ENCODE measurements around the gene DYNC2H1.

Gene DYNC2H1

GRCh38 chr11:103281301-103281700, 172.1 kb downstream of the DYNC2H1 start:
- no peak for DNase-seq

GRCh38 chr11:103284260-103284659, 175.0 kb downstream of the DYNC2H1 start:
- no peak for DNase-seq

- DNase-seq, result no peak
Observed at GRCh38 chr11:103294516-103294915, 185.3 kb downstream of the DYNC2H1 start.

GRCh38 chr11:103295704-103296103, 186.5 kb downstream of the DYNC2H1 start:
- DNase-seq, result no peak

- no peak for DNase-seq
Observed at GRCh38 chr11:103297900-103298299, 188.7 kb downstream of the DYNC2H1 start.

GRCh38 chr11:103315248-103315647, 206.0 kb downstream of the DYNC2H1 start:
- no peak for DNase-seq

- no peak for DNase-seq
Observed at GRCh38 chr11:103317118-103317517, 207.9 kb downstream of the DYNC2H1 start.

- no peak for DNase-seq
Observed at GRCh38 chr11:103322821-103323220, 213.6 kb downstream of the DYNC2H1 start.

- DNase-seq, result no peak
Observed at GRCh38 chr11:103325686-103326069, 216.5 kb downstream of the DYNC2H1 start.

GRCh38 chr11:103326070-103326794, 217.0 kb downstream of the DYNC2H1 start:
- no peak for DNase-seq

GRCh38 chr11:103327721-103328120, 218.5 kb downstream of the DYNC2H1 start:
- DNase-seq, result no peak

- no peak for DNase-seq
Observed at GRCh38 chr11:103332409-103332808, 223.2 kb downstream of the DYNC2H1 start.

- no peak for DNase-seq
Observed at GRCh38 chr11:103338621-103339484, 229.6 kb downstream of the DYNC2H1 start.

- no peak for DNase-seq
Observed at GRCh38 chr11:103339485-103339857, 230.2 kb downstream of the DYNC2H1 start.

- no peak for DNase-seq
Observed at GRCh38 chr11:103340956-103341355, 231.7 kb downstream of the DYNC2H1 start.

- no peak for DNase-seq
Observed at GRCh38 chr11:103344886-103345285, 235.7 kb downstream of the DYNC2H1 start.

- no peak for DNase-seq
Observed at GRCh38 chr11:103349595-103349994, 240.4 kb downstream of the DYNC2H1 start.

- no peak for DNase-seq
Observed at GRCh38 chr11:103354656-103355055, 245.4 kb downstream of the DYNC2H1 start.

GRCh38 chr11:103358251-103358650, 249.0 kb downstream of the DYNC2H1 start:
- DNase-seq, result no peak

GRCh38 chr11:103359216-103359615, 250.0 kb downstream of the DYNC2H1 start:
- no peak for DNase-seq

- DNase-seq, result no peak
Observed at GRCh38 chr11:103364687-103365086, 255.5 kb downstream of the DYNC2H1 start.

- no peak for DNase-seq
Observed at GRCh38 chr11:103367650-103368049, 258.4 kb downstream of the DYNC2H1 start.

GRCh38 chr11:103368145-103368544, 258.9 kb downstream of the DYNC2H1 start:
- no peak for DNase-seq

- no peak for DNase-seq
Observed at GRCh38 chr11:103370076-103370475, 260.9 kb downstream of the DYNC2H1 start.

Measured in stimulated activated CD4-positive, alpha-beta T cell treated with anti-CD3 and anti-CD28 coated beads, Interleukin-1b, Interleukin-23, amount 100 ng/mL, for 48 hours (primary cell).